HepG2 (cell line): ENCODE results near the gene TBC1D30. TPM values are rescaled to one million over a fixed set of nuclear protein-coding genes. Genes with fewer than 3 reads are reported as not detected.

Experiments used
- ATAC-seq: fragments of 200-7000 bp; cut with Tn5 transposase; 3 replicates; pipeline ENCODE4 v1.9.1; 2020; ENCODE audit warnings: mild to moderate bottlenecking, moderate library complexity
- BruUV-seq: library from RNA; stranded (reverse); fragments of 400-500 nt; replicated peaks from 2 replicates; lab custom pipeline; 2021; lab: Mats Ljungman, UMichigan
- CTCF ChIA-PET: fragments of 300-600 bp; formaldehyde crosslinking; extraction: SDS; loops from one replicate; lab custom pipeline; 2021; ENCODE audit warnings: low total read pairs, inconsistent platforms, low intra/inter-chr PET ratio; lab: Yijun Ruan, JAX
- POLR2A ChIA-PET: fragments of 350-600 bp; sonication (Branson Sonifier 250); formaldehyde crosslinking; loops from one replicate; lab custom pipeline; 2020; ENCODE audit warnings: antibody characterized with exemption, inconsistent platforms; lab: Yijun Ruan, JAX
- DNase-seq: peaks from one replicate; pipeline ENCODE4 v3.0.0-alpha.2; 2015; ENCODE audit warnings: low spot score
- FAIRE-seq: peaks from 3 replicates; lab custom pipeline; 2011; peaks lifted over from hg19 to GRCh38; lab: Jason Lieb, UNC
- H2AFZ ChIP-seq: one replicate; pipeline ENCODE4 v1.6.1; 2011; ENCODE audit warnings: low read length, inconsistent platforms
- H3K27ac ChIP-seq: fragments of 300-600 bp; 3 replicates; pipeline ENCODE4 v1.8.0; 2011; ENCODE audit warnings: mixed run types, mild to moderate bottlenecking, mixed read lengths, low read length, inconsistent platforms; ENCODE audit not compliant: insufficient read depth; ENCODE audit errors: extremely low read length
- H3K27me3 ChIP-seq, 2 experiments: fragments of 200-600 bp in 1 of 2; 2 replicates in 1 of 2; 3 replicates in 1 of 2; pipeline versions ENCODE4 v1.6.0 to v1.8.0; 2011; ENCODE audit warnings: low read length in 2 of 2, mild to moderate bottlenecking in 2 of 2, moderate library complexity in 2 of 2, inconsistent platforms in 1 of 2; ENCODE audit not compliant: insufficient read depth in 2 of 2, control insufficient read depth in 1 of 2
- H3K36me3 ChIP-seq, 2 experiments: fragments of 200-600 bp in 1 of 2; replicated peaks in 1 of 2; 2 replicates in 1 of 2; 3 replicates in 1 of 2; pipeline versions ENCODE4 v1.5.1 to v1.8.0; 2011; ENCODE audit warnings: low read length in 2 of 2, inconsistent platforms in 1 of 2; ENCODE audit not compliant: insufficient read depth in 2 of 2, control insufficient read depth in 1 of 2
- H3K4me1 ChIP-seq: 2 replicates; pipeline ENCODE4 v1.5.1; 2012; ENCODE audit warnings: low read length, inconsistent platforms; ENCODE audit not compliant: insufficient read depth
- H3K4me2 ChIP-seq: 2 replicates; pipeline ENCODE4 v1.6.0; 2011; ENCODE audit warnings: low read depth, low read length, inconsistent platforms
- H3K4me3 ChIP-seq, 3 experiments: fragments of 200-600 bp in 1 of 3; sonication (generic), shearing (Covaris generic) in 1 of 3; replicated peaks in 1 of 3; 2 replicates each; pipeline ENCODE4 v1.5.1; 2011 to 2016; ENCODE audit warnings: low read length in 3 of 3, inconsistent platforms in 2 of 3, low read depth in 2 of 3, mild to moderate bottlenecking in 2 of 3, control low read depth in 1 of 3, mixed read lengths in 1 of 3; ENCODE audit not compliant: insufficient read depth in 1 of 3
- H3K79me2 ChIP-seq: one replicate; pipeline ENCODE4 v1.6.1; 2011; ENCODE audit warnings: low read length, inconsistent platforms; ENCODE audit not compliant: insufficient read depth
- H3K9ac ChIP-seq: 2 replicates; pipeline ENCODE4 v1.6.0; 2011; ENCODE audit warnings: mild to moderate bottlenecking, low read depth, low read length, inconsistent platforms; ENCODE audit not compliant: insufficient read depth
- H3K9me3 ChIP-seq: 2 replicates; pipeline ENCODE4 v1.5.1; 2012; ENCODE audit warnings: mild to moderate bottlenecking, low read length
- H4K20me1 ChIP-seq: 2 replicates; pipeline ENCODE4 v1.6.0; 2011; ENCODE audit warnings: inconsistent platforms, mild to moderate bottlenecking, low read length, moderate library complexity; ENCODE audit not compliant: insufficient read depth
- CEBPB ChIP-seq: IDR thresholded peaks from 2 replicates; pipeline ENCODE4 v1.6.1; 2011; ENCODE audit warnings: low read depth, low read length, improper control_type of control experiment, borderline replicate concordance
- FOXO1 ChIP-seq: sonication (generic); formaldehyde crosslinking; IDR thresholded peaks from 2 replicates; pipeline ENCODE4 v1.4.0; 2020; ENCODE audit warnings: missing genetic modification reagents
- GTF3A ChIP-seq: sonication (generic); formaldehyde crosslinking; conservative IDR thresholded peaks from 2 replicates; pipeline ENCODE4 v1.4.0; 2020; ENCODE audit warnings: mild to moderate bottlenecking, missing genetic modification reagents
- SP140L ChIP-seq: sonication (generic); formaldehyde crosslinking; IDR thresholded peaks from 2 replicates; pipeline ENCODE4 v1.4.0; 2020; ENCODE audit warnings: missing genetic modification reagents, borderline replicate concordance
- TCF7 ChIP-seq: sonication (generic); IDR thresholded peaks from 2 replicates; pipeline ENCODE4 v1.6.1; 2016; ENCODE audit warnings: antibody characterized with exemption, low read depth
- TFAP4 ChIP-seq: sonication (generic); IDR thresholded peaks from 2 replicates; pipeline ENCODE4 v1.6.1; 2016; ENCODE audit warnings: low read depth, borderline replicate concordance
- ZBTB44 ChIP-seq: sonication (generic); formaldehyde crosslinking; IDR thresholded peaks from 2 replicates; pipeline ENCODE4 v1.4.0; 2020; ENCODE audit warnings: missing genetic modification reagents
- ZKSCAN8 ChIP-seq: IDR thresholded peaks from 2 replicates; pipeline ENCODE4 v1.6.1; 2016; ENCODE audit warnings: borderline replicate concordance, missing genetic modification reagents, missing compliant biosample characterization
- ZNF160 ChIP-seq: sonication (generic); formaldehyde crosslinking; IDR thresholded peaks from 2 replicates; pipeline ENCODE4 v1.8.0; 2022; ENCODE audit warnings: mild to moderate bottlenecking, inconsistent platforms, missing genetic modification reagents
- ZNF280B ChIP-seq: sonication (generic); formaldehyde crosslinking; IDR thresholded peaks from 2 replicates; pipeline ENCODE4 v1.5.0; 2020; ENCODE audit warnings: missing genetic modification reagents, mild to moderate bottlenecking, borderline replicate concordance
- ZNF660 ChIP-seq: sonication (generic); formaldehyde crosslinking; IDR thresholded peaks from 2 replicates; pipeline ENCODE4 v1.5.1; 2020; ENCODE audit warnings: mild to moderate bottlenecking, low read depth, missing genetic modification reagents, borderline replicate concordance
- ZNF672 ChIP-seq: sonication (generic); formaldehyde crosslinking; IDR thresholded peaks from 2 replicates; pipeline ENCODE4 v1.8.1; 2022; ENCODE audit warnings: missing genetic modification reagents
- ZNF781 ChIP-seq: sonication (generic); formaldehyde crosslinking; IDR thresholded peaks from 2 replicates; pipeline ENCODE4 v1.5.1; 2020; ENCODE audit warnings: borderline replicate concordance, mild to moderate bottlenecking, missing genetic modification reagents; ENCODE audit errors: not compliant biosample characterization
- WGBS: methylation state at CpG from one replicate; pipeline ENCODE4 v1.1.6; 2017; ENCODE audit warnings: low lambda C conversion rate; 5-methylcytosine and 5-hydroxymethylcytosine counted together
- in situ Hi-C: cut with HindIII; loops from 2 replicates; pipeline ENCODE4 v1.10.0; 2017; ENCODE audit warnings: low pct_unique_long_range_greater_than_20kb; ENCODE audit not compliant: extremely low pct_ligation_motif_present
- intact Hi-C: fragments of 100-400 bp; cut with micrococcal nuclease; formaldehyde crosslinking; loops from one replicate; pipeline ENCODE4 v1.10.0; 2022; ENCODE audit not compliant: unreplicated experiment
- polyA plus RNA-seq, 8 experiments: library from polyadenylated mRNA; depleted of rRNA in 3 of 8; stranded (reverse) in 7 of 8; unstranded in 1 of 8; fragments of >200 nt; fragmentation: Illumina TruSeq in 4 of 8; extraction: Trizol in 4 of 8; gene quantifications; 2 replicates each; pipeline versions ENCODE4 v1.2.1 to v1.2.3, GENCODE V29; 2011 to 2016; ENCODE audit warnings: low read depth in 4 of 8, missing spikeins in 1 of 8, mixed read lengths in 1 of 8; ENCODE audit not compliant: insufficient read depth in 1 of 8
- total RNA-seq, 5 experiments: library from RNA; depleted of rRNA; stranded (reverse); fragments of >200 nt; fragmentation: Illumina TruSeq; extraction: Trizol; gene quantifications; 2 replicates each; pipeline ENCODE4 v1.2.3, GENCODE V29; 2016; ENCODE audit warnings: low read depth in 1 of 5

The TBC1D30 gene
- total and polyA plus RNA-seq, 2 of the 13 experiments (the other 11 are each of a cell fraction or from before 2014, with no cell fraction given) = 0.42 to 0.67 TPM

GRCh38 chr12:64824130-64824499, 332 bp upstream of the TBC1D30 start:
- Histone ChIP-seq H4K20me1 (no peaks in the 10 kb centered on the region), H3K4me2 (peak overlapping the region; percentile 53), H3K36me3 (no peaks in the 10 kb centered on the region), H3K9ac (no peak overlapping the region), H3K79me2 (no peaks in the 10 kb centered on the region), H2AFZ (no peak overlapping the region), H3K4me1 (no peaks in the 10 kb centered on the region), H3K9me3 (peaks cover 6% of the 10 kb centered on the region; the same call in 1 of the 2 replicates), H3K27ac (no peak overlapping the region), H3K27me3 (peaks cover 6 to 30% of the 10 kb centered on the region in 2 experiments; a peak in 4 of 5 replicates), H3K4me3 (peak overlapping the region in 1 of 3 experiments; percentile 46; a peak in 1 of 6 replicates)
- in situ Hi-C loops = no loop called here
- CTCF ChIA-PET = no interaction called here
- BruUV-seq = no TSS peak
- 23% methylated on average over 11 of the region's 16 CpGs for WGBS
- no peak for DNase-seq
- FAIRE-seq = no peak
- POLR2A ChIA-PET = no interaction called here
- intact Hi-C loops = no loop called here
- no peak; the same call in 2 of the 3 replicates for ATAC-seq
- TF ChIP-seq ZNF280B (CRISPR knock-in tag) (no peak), GTF3A (CRISPR knock-in tag) (no peak), SP140L (CRISPR knock-in tag) (no peak), ZKSCAN8 (CRISPR knock-in tag) (no peak)

GRCh38 chr12:64825143-64826021, 935 bp downstream of the TBC1D30 start:
- BruUV-seq = no TSS peak
- Histone ChIP-seq H3K4me2 (no peak overlapping the region), H3K27me3 (peaks cover 6 to 30% of the 10 kb centered on the region in 2 experiments; a peak in 4 of 5 replicates), H3K9me3 (peaks cover 6% of the 10 kb centered on the region; the same call in 1 of the 2 replicates), H3K9ac (no peak overlapping the region), H3K4me1 (no peaks in the 10 kb centered on the region), H3K36me3 (no peaks in the 10 kb centered on the region), H4K20me1 (no peaks in the 10 kb centered on the region), H2AFZ (no peak overlapping the region), H3K79me2 (no peaks in the 10 kb centered on the region), H3K4me3 (no peak overlapping the region), H3K27ac (no peak overlapping the region)
- ATAC-seq = peak; percentile 32; the same call in 2 of the 3 replicates
- WGBS = 25% methylated on average over 26 of the region's 51 CpGs
- FAIRE-seq = no peak
- DNase-seq = no peak
- ChIA-PET POLR2A (no interaction called here), CTCF (no interaction called here)
- in situ Hi-C loops (no loop called here), intact Hi-C loops (no loop called here)
- TF ChIP-seq ZNF781 (no peak), FOXO1 (CRISPR knock-in tag) (no peak), ZNF660 (CRISPR knock-in tag) (no peak), ZNF160 (CRISPR knock-in tag) (no peak), ZBTB44 (CRISPR knock-in tag) (no peak), TFAP4 (no peak), TCF7 (no peak), CEBPB (no peak), ZNF672 (no peak)
